Kidney (tissue), 14 donors: ENCODE data around the gene CTSL. TPM values are rescaled to one million over a fixed set of nuclear protein-coding genes. Genes with fewer than 3 reads are reported as not detected.

ENCODE experiments used
- DNase-seq, 5 donors: peaks; one replicate each; pipeline ENCODE4 v3.0.0-alpha.2; 2013 to 2020
- FAIRE-seq: peaks from 2 replicates; lab custom pipeline; 2012; peaks lifted over from hg19 to GRCh38; lab: Jason Lieb, UNC
- H3K27ac ChIP-seq, 2 donors: one replicate each; pipeline ENCODE4 v1.7.0; 2013; ENCODE audit warnings: low read depth in 2 of 2, low read length in 2 of 2, inconsistent platforms in 1 of 2
- H3K27me3 ChIP-seq: one replicate; pipeline ENCODE4 v1.7.1; 2013; ENCODE audit warnings: low read length, inconsistent platforms; ENCODE audit not compliant: control insufficient read depth, insufficient read depth
- H3K36me3 ChIP-seq, 3 donors: one replicate each; pipeline versions ENCODE4 v1.7.0 to v1.7.1; 2013; ENCODE audit warnings: low read length in 3 of 3, control low read depth in 1 of 3, inconsistent platforms in 1 of 3; ENCODE audit not compliant: insufficient read depth in 3 of 3, control insufficient read depth in 2 of 3
- H3K4me1 ChIP-seq, 3 donors: one replicate each; pipeline versions ENCODE4 v1.7.0 to v1.7.1; 2013; ENCODE audit warnings: low read length in 3 of 3, inconsistent platforms in 1 of 3, low read depth in 1 of 3; ENCODE audit not compliant: control insufficient read depth in 2 of 3, insufficient read depth in 2 of 3
- H3K4me3 ChIP-seq, 3 donors: one replicate each; pipeline versions ENCODE4 v1.7.0 to v1.8.1; 2013; ENCODE audit warnings: low read length in 3 of 3, control low read depth in 1 of 3, inconsistent platforms in 1 of 3
- H3K9ac ChIP-seq, 3 donors: one replicate each; pipeline versions ENCODE4 v1.7.0 to v1.7.1; 2013; ENCODE audit warnings: low read length in 3 of 3, control low read depth in 1 of 3, inconsistent platforms in 1 of 3
- H3K9me3 ChIP-seq, 3 donors: one replicate each; pipeline versions ENCODE4 v1.7.0 to v1.7.1; 2013; ENCODE audit warnings: low read length in 3 of 3, control low read depth in 1 of 3, inconsistent platforms in 1 of 3; ENCODE audit not compliant: control insufficient read depth in 2 of 3, insufficient read depth in 1 of 3
- intact Hi-C: fragments of 100-400 bp; cut with DNase I; formaldehyde crosslinking; loops from one replicate; pipeline ENCODE4 v1.11.1; 2022
- polyA plus RNA-seq: library from polyadenylated mRNA; stranded (reverse); fragments of 350-450 nt; fragmentation: Illumina TruSeq; extraction: RNeasy Lipid Tissue Mini Kit (QIAGEN cat#74804); gene quantifications from one replicate; pipeline ENCODE4 v1.2.3, GENCODE V29; 2014; ENCODE audit warnings: low read depth, low replicate concordance; ENCODE audit not compliant: insufficient read depth
- total RNA-seq: library from RNA; stranded (reverse); fragmentation: NEBNext Ultra II Directional; extraction: Animal tissue kit (Norgen Biotek cat#: 25700); gene quantifications from one replicate; pipeline ENCODE4 v1.2.1, GENCODE V29; 2021
- TF ChIP-seq, protein P1 (sequence below): IDR thresholded peaks from 3 replicates; pipeline ENCODE4 v1.5.1; 2012; ENCODE audit warnings: mild to moderate bottlenecking, moderate library complexity, borderline replicate concordance; ENCODE audit not compliant: insufficient read depth; ENCODE audit errors: extremely low read depth
- donor health status: control.
- donor health status: control.
- donor health status: control.
- donor health status: control.
- donor health status: control.
- donor health status: DM: yes; HTN: yes; CAD: no.
- donor health status: Normal renal cell carcinoma (clear cell type).

CTSL gene
- total and polyA plus RNA-seq, 2 donors from 2014 or later: 139 to 237 TPM

DNA sequence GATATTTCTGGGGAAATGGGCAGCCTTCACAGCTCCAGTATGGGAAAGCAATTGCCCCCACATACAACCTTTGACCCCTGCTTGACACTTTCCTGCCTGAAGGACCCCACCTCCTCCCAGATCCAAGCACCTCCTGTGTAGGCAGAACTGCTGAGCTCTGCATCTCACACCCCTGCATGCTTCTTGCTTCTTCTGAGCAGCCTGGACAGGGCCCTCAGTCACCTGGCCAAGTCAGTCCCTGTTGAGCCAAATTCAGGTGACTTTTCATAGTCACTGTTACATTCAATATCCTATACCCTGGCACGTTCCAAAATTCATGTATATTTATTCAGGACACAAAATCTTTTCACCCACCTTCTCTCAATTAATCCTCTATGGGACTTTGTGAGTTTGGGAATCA is 30.4 kb upstream of the CTSL start:
- Histone ChIP-seq H3K36me3 (peaks cover 2 to 38% (median 19%) of the 10 kb centered on the region in 3 donors), H3K9ac (no peak overlapping the region), H3K27me3 (no peaks in the 10 kb centered on the region), H3K4me1 (no peaks in the 10 kb centered on the region), H3K9me3 (no peaks in the 10 kb centered on the region), H3K4me3 (no peak overlapping the region), H3K27ac (no peak overlapping the region)
- intact Hi-C loops: no loop called here
- TF ChIP-seq, protein P1, sequence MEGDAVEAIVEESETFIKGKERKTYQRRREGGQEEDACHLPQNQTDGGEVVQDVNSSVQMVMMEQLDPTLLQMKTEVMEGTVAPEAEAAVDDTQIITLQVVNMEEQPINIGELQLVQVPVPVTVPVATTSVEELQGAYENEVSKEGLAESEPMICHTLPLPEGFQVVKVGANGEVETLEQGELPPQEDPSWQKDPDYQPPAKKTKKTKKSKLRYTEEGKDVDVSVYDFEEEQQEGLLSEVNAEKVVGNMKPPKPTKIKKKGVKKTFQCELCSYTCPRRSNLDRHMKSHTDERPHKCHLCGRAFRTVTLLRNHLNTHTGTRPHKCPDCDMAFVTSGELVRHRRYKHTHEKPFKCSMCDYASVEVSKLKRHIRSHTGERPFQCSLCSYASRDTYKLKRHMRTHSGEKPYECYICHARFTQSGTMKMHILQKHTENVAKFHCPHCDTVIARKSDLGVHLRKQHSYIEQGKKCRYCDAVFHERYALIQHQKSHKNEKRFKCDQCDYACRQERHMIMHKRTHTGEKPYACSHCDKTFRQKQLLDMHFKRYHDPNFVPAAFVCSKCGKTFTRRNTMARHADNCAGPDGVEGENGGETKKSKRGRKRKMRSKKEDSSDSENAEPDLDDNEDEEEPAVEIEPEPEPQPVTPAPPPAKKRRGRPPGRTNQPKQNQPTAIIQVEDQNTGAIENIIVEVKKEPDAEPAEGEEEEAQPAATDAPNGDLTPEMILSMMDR: no peak
- DNase-seq (no peak), FAIRE-seq (no peak)

DNA sequence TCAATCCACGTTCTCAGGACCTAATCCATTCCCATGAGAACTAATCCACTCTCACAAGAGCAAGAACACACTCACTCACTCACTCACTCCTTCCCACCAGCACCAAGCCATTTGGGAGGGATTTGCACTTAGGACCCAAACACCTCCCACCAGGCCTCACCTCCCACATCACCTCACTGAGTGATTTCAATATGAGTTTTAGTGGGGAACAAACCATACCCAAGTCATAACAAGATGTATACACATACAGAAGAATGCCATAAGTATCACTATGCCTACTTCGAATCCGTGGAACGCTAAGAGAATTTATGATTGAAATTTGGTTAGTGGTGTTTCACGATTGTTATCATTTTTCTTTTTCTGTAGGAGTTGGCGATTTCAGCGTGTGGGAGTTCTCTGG is 29.3 kb upstream of the CTSL start:
- TF ChIP-seq, protein P1: no peak
- no peak for FAIRE-seq
- no peak overlapping the region for H3K9ac ChIP-seq
- intact Hi-C loops: no loop called here
- H3K27ac ChIP-seq: no peak overlapping the region
- peaks cover 2 to 38% (median 19%) of the 10 kb centered on the region in 3 donors for H3K36me3 ChIP-seq
- no peak overlapping the region for H3K4me3 ChIP-seq
- DNase-seq: no peak
- H3K4me1 ChIP-seq: no peaks in the 10 kb centered on the region
- no peaks in the 10 kb centered on the region for H3K9me3 ChIP-seq
- no peaks in the 10 kb centered on the region for H3K27me3 ChIP-seq

DNA sequence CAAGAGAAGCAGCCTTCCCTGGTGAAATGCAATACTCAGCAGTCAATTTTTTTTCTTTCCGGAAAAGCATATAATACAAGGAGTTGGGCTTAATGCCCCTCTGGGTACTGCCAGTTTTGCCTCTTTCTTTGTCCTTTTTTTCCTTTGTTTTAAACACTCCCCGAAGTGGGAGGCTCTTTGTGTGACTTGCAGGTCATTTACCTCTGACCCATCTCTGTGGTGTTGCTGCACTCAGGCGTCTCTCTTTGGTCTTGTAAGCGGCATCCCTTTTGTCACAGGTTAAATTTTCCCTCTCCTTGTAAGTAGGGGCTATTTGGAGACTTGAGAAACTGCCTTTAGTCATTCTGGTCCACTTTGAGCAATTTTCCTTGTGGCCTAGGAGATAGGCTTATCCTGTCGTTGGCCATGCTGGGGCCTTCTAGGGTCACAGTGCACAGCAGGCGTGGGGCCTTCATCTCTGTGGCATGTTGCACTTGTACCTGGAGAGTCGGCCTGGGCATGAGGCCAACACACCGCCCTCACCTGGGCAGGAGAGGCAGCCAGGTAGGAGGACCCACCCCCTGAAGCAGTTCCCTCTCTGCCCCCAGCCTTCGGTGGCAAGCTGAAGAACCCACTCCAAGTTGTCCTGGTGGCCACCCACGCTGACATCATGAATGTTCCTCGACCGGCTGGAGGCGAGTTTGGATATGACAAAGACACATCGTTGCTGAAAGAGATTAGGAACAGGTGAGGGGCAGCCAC is 27.7 kb upstream of the CTSL start:
- Histone ChIP-seq H3K9me3 (no peaks in the 10 kb centered on the region), H3K9ac (no peak overlapping the region), H3K36me3 (peaks cover 2 to 42% (median 17%) of the 10 kb centered on the region in 3 donors), H3K27ac (no peak overlapping the region), H3K27me3 (no peaks in the 10 kb centered on the region), H3K4me1 (no peaks in the 10 kb centered on the region), H3K4me3 (no peak overlapping the region)
- intact Hi-C loops: no loop called here
- DNase-seq (no peak), FAIRE-seq (no peak)
- TF ChIP-seq, protein P1: no peak
